NCI-H345 treated with DMSO at 0.1 percent for 48 hours (cell line): ENCODE measurements around the gene KCNQ5.

Source experiments
- DNase-seq: peaks from one replicate; lab custom pipeline; 2025; ENCODE audit not compliant: unreplicated experiment; lab: John Stamatoyannopoulos, UW

KCNQ5 gene

GRCh38 chr6:72740135-72740534 lies 118.3 kb downstream of the KCNQ5 start:
- DNase-seq, result no peak

- no peak for DNase-seq
These were observed 119.2 kb downstream of the KCNQ5 start for GRCh38 chr6:72741083-72741482.

GRCh38 chr6:72742001-72742673 lies 120.3 kb downstream of the KCNQ5 start:
- DNase-seq, result no peak

GRCh38 chr6:72746276-72746675 lies 124.4 kb downstream of the KCNQ5 start:
- no peak for DNase-seq

- no peak for DNase-seq
These were observed 126.9 kb downstream of the KCNQ5 start for GRCh38 chr6:72748759-72749158.

GRCh38 chr6:72755752-72756151 lies 133.9 kb downstream of the KCNQ5 start:
- no peak for DNase-seq

GRCh38 chr6:72757048-72757447 lies 135.2 kb downstream of the KCNQ5 start:
- DNase-seq, result no peak

- no peak for DNase-seq
These were observed 136.1 kb downstream of the KCNQ5 start for GRCh38 chr6:72757926-72758325.

- DNase-seq, result no peak
These were observed 137.0 kb downstream of the KCNQ5 start for GRCh38 chr6:72758901-72759300.

GRCh38 chr6:72760114-72760793 lies 138.4 kb downstream of the KCNQ5 start:
- no peak for DNase-seq

GRCh38 chr6:72761761-72762160 lies 139.9 kb downstream of the KCNQ5 start:
- DNase-seq, result no peak

GRCh38 chr6:72769459-72770125 lies 147.7 kb downstream of the KCNQ5 start:
- no peak for DNase-seq

GRCh38 chr6:72770959-72771358 lies 149.1 kb downstream of the KCNQ5 start:
- DNase-seq, result no peak

- DNase-seq, result no peak
These were observed 154.6 kb downstream of the KCNQ5 start for GRCh38 chr6:72776456-72776855.

GRCh38 chr6:72781624-72782023 lies 159.8 kb downstream of the KCNQ5 start:
- no peak for DNase-seq

- DNase-seq, result no peak
These were observed 161.2 kb downstream of the KCNQ5 start for GRCh38 chr6:72783035-72783434.

GRCh38 chr6:72783666-72784065 lies 161.8 kb downstream of the KCNQ5 start:
- DNase-seq, result no peak

GRCh38 chr6:72784071-72784470 lies 162.2 kb downstream of the KCNQ5 start:
- no peak for DNase-seq

- DNase-seq, result no peak
These were observed 162.7 kb downstream of the KCNQ5 start for GRCh38 chr6:72784581-72784980.

GRCh38 chr6:72787391-72788031 lies 165.6 kb downstream of the KCNQ5 start:
- no peak for DNase-seq

- DNase-seq, result no peak
These were observed 166.3 kb downstream of the KCNQ5 start for GRCh38 chr6:72788188-72788587.

- no peak for DNase-seq
These were observed 167.3 kb downstream of the KCNQ5 start for GRCh38 chr6:72789145-72789544.
